Thyroid gland (tissue), 4 donors: ENCODE results near the gene FANCF. TPM values are rescaled to one million over a fixed set of nuclear protein-coding genes. Genes with fewer than 3 reads are reported as not detected.

Source experiments
- DNase-seq, 2 donors: peaks; one replicate each; pipeline ENCODE4 v3.0.0-alpha.2; 2019
- H3K27ac ChIP-seq, 3 donors: fragments of 200-600 bp; sonication (generic); 1 replicate in 2 of 3; 2 replicates in 1 of 3; pipeline ENCODE4 v1.5.1; 2016 to 2019; ENCODE audit warnings: mild to moderate bottlenecking in 1 of 3, moderate library complexity in 1 of 3
- H3K27me3 ChIP-seq: fragments of 200-600 bp; sonication (generic); one replicate; pipeline ENCODE4 v1.5.1; 2019
- H3K36me3 ChIP-seq, 2 donors: fragments of 200-600 bp; sonication (generic); one replicate each; pipeline ENCODE4 v1.5.1; 2016 to 2019
- H3K4me1 ChIP-seq, 2 donors: fragments of 200-600 bp; sonication (generic); one replicate each; pipeline ENCODE4 v1.5.1; 2017 to 2019
- H3K4me3 ChIP-seq, 3 donors: fragments of 200-600 bp; sonication (generic); replicated peaks in 1 of 3; 1 replicate in 2 of 3; 2 replicates in 1 of 3; pipeline ENCODE4 v1.5.1; 2016; ENCODE audit warnings: mild to moderate bottlenecking in 1 of 3
- H3K9me3 ChIP-seq: fragments of 200-600 bp; sonication (generic); one replicate; pipeline ENCODE4 v1.5.1; 2017
- POLR2A ChIP-seq, 2 donors: fragments of 450-650 bp; IDR thresholded peaks; one replicate each; pipeline ENCODE4 v1.6.1; 2017; ENCODE audit warnings: antibody characterized with exemption in 2 of 2, mild to moderate bottlenecking in 2 of 2, moderate library complexity in 1 of 2
- WGBS, 2 donors: methylation state at CpG; one replicate each; pipeline ENCODE4 v1.1.5; 2017; 5-methylcytosine and 5-hydroxymethylcytosine counted together
- intact Hi-C: fragments of 100-400 bp; cut with DNase I; formaldehyde crosslinking; loops from one replicate; pipeline ENCODE4 v1.15.1; 2023
- total RNA-seq, 4 donors: library from RNA; depleted of rRNA; stranded (reverse); fragments of >200 nt; gene quantifications; one replicate each; pipeline ENCODE4 v1.2.3, GENCODE V29; 2016

Gene FANCF
- total RNA-seq, 4 donors from 2014 or later, result 8.6 to 15.2 (median 13.4) TPM

GRCh38 chr11:22577854-22578253, 47.8 kb downstream of the FANCF start:
- no peak for TF ChIP-seq POLR2A (IDR thresholded peaks at IDR 0.05)
- Histone ChIP-seq H3K9me3 (no peaks in the 10 kb centered on the region), H3K4me3 (no peak overlapping the region), H3K27me3 (no peaks in the 10 kb centered on the region), H3K36me3 (no peaks in the 10 kb centered on the region), H3K4me1 (no peaks in the 10 kb centered on the region), H3K27ac (no peak overlapping the region)
- intact Hi-C loops, result no loop called here
- WGBS, 2 donors, result 78 to 82% methylated on average over 2 of the region's 2 CpGs
- no peak for DNase-seq

Other genes with a start within 250 kb of the FANCF start
- gene GAS2, start 40.8 kb upstream of the FANCF start, total RNA-seq, result 10 to 100 TPM in 1 of 4 donors, 1 to 10 TPM in 2, not detected in 1; 2.3 to 10.2 (median 4.9) TPM
- gene SVIP, start 204.0 kb upstream of the FANCF start, total RNA-seq, result 10 to 100 TPM; 20.4 to 30.6 (median 29.2) TPM
- not detected for gene CCDC179, start 234.7 kb upstream of the FANCF start, total RNA-seq